HL-60 (cell line): ENCODE data around the gene IFITM10.

Experiments used
- DNase-seq, 2 experiments: peaks; one replicate each; pipeline ENCODE4 v3.0.0-alpha.2; 2010 to 2020; ENCODE audit warnings: low read depth in 1 of 2, low spot score in 1 of 2
- H3K27ac ChIP-seq: fragments of 250-450 bp; sonication (Bioruptor Pico); replicated peaks from 2 replicates; pipeline ENCODE4 v1.5.1; 2020; ENCODE audit warnings: mild to moderate bottlenecking, moderate library complexity
- H3K27me3 ChIP-seq: fragments of 250-450 bp; sonication (Bioruptor Pico); 2 replicates; pipeline ENCODE4 v1.5.1; 2021; ENCODE audit warnings: mild to moderate bottlenecking, moderate library complexity; ENCODE audit not compliant: insufficient read depth, poor library complexity, severe bottlenecking
- H3K4me3 ChIP-seq: replicated peaks from 2 replicates; pipeline ENCODE4 v1.5.1; 2011; ENCODE audit warnings: mild to moderate bottlenecking, control low read depth, low read length; ENCODE audit not compliant: insufficient read depth
- GABPA ChIP-seq: IDR thresholded peaks from 2 replicates; pipeline ENCODE4 v1.6.1; 2012; ENCODE audit warnings: low read depth
- POLR2AphosphoS5 ChIP-seq: IDR thresholded peaks from 2 replicates; pipeline ENCODE4 v1.6.1; 2012; ENCODE audit warnings: low read depth
- REST ChIP-seq: IDR thresholded peaks from 2 replicates; pipeline ENCODE4 v1.6.1; 2012; ENCODE audit warnings: low read depth; ENCODE audit not compliant: insufficient replicate concordance
- SPI1 ChIP-seq: IDR thresholded peaks from 2 replicates; pipeline ENCODE4 v1.6.1; 2012; ENCODE audit warnings: low read depth, mild to moderate bottlenecking, borderline replicate concordance
- TF ChIP-seq, protein P1 (sequence below): IDR thresholded peaks from one replicate; pipeline ENCODE4 v1.5.1; 2011; ENCODE audit warnings: low read length, control low read depth, inconsistent platforms; ENCODE audit not compliant: insufficient read depth

The IFITM10 gene

DNA sequence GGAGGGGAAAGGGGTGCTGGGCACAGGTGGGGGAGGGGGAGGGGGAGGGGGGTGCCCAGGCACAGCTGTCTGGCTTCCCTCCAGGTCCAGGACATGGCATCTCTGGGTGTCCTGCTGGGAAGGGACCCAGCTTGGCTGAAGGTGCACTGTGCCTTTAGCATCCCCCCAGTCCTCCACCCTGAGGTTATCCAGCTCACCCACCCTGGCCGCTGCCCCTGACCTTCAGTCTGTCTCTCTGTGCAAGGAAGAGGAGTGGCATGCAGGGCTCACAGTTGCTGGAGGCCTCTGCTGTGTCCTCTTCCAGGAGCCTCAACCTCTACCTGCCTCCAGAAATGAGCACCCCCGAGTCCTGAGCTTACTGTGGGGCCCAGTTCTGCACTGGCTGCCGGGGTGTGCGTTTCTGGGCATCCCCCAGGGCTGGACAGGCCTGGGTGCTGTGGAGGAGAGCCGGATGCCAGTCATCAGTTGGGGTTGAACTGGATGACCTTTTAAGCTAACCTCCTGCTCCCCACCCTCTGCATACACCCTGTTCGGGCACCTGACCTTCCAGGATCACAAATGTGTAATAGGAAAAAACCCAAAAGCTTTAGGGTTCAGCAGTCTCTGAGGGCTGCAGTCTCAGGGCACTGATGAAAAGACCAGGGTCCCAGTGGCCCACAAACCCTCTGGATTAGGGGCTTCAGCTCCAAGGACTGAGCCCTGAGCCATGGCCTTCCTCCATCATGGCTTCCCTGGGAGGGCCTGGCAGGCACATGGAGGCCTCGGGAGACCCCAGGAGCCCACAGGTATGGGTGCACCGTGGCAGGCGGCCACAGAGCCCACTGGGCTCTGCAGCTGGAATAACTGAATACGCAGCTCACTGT lies 23.0 kb upstream of the IFITM10 start:
- no peak for DNase-seq

DNA sequence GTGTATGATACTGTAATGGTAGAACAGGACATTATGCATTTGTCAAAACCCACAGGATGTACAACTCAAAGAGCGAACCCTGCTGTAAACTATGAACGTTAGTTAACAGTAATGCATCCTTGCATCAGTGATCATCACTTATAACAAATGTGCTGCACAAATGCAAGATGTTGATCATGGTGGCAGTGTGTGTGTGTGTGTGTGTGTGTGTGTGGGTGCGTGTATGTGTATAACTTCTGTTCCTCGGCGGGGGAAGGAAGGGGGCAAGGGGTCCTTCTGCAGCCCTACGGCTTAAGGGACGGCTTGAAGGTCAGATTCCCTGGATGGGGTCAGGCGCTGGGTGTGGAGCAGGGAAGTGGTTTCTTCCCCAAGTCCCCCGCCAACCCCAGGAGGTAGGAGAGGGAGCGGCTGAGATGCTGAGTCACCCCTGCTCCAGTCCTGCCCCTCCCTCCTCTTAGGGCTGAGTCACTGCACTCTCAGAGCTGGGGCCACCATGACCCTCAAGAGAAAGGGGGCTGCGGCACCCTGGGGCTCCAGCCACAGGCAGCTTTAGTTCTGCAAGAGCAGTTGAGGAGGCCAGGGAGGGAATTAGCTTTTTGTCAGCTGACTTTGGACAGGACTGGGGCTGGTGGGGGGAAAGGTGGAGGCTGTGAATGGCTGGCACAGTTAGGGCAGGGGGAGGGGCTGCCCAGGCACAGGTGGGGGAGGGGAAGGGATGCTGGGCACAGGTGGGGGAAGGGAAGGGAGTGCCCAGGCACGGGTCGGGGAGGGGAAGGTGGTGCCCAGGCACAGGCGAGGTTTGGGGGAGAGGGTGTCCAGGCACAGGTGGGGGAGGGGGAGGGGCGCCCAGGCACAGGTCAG lies 22.1 kb upstream of the IFITM10 start:
- H3K4me3 ChIP-seq = 0 out of 2 replicates have a peak overlapping the region, but pooled peaks have one; percentile 0
- DNase-seq = peak; percentile 92 to 98
- H3K27ac ChIP-seq = peak overlapping the region; percentile 95
- H3K27me3 ChIP-seq = no peaks in the 10 kb centered on the region
- no peak for TF ChIP-seq REST
- peak; percentile 67; the same call in 1 of the 2 replicates for TF ChIP-seq POLR2AphosphoS5
- no peak for TF ChIP-seq GABPA
- TF ChIP-seq, protein P1, sequence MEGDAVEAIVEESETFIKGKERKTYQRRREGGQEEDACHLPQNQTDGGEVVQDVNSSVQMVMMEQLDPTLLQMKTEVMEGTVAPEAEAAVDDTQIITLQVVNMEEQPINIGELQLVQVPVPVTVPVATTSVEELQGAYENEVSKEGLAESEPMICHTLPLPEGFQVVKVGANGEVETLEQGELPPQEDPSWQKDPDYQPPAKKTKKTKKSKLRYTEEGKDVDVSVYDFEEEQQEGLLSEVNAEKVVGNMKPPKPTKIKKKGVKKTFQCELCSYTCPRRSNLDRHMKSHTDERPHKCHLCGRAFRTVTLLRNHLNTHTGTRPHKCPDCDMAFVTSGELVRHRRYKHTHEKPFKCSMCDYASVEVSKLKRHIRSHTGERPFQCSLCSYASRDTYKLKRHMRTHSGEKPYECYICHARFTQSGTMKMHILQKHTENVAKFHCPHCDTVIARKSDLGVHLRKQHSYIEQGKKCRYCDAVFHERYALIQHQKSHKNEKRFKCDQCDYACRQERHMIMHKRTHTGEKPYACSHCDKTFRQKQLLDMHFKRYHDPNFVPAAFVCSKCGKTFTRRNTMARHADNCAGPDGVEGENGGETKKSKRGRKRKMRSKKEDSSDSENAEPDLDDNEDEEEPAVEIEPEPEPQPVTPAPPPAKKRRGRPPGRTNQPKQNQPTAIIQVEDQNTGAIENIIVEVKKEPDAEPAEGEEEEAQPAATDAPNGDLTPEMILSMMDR = no peak
- peak; percentile 38; the same call in 1 of the 2 replicates for TF ChIP-seq SPI1

More for the DNA sequence above, 23.0 kb upstream of the IFITM10 start:
- TF ChIP-seq SPI1 (no peak), GABPA (no peak), POLR2AphosphoS5 (no peak), REST (no peak)
- TF ChIP-seq, protein P1 = no peak
- Histone ChIP-seq H3K27me3 (no peaks in the 10 kb centered on the region), H3K27ac (peak overlapping the region; percentile 66), H3K4me3 (no peak overlapping the region)

DNA sequence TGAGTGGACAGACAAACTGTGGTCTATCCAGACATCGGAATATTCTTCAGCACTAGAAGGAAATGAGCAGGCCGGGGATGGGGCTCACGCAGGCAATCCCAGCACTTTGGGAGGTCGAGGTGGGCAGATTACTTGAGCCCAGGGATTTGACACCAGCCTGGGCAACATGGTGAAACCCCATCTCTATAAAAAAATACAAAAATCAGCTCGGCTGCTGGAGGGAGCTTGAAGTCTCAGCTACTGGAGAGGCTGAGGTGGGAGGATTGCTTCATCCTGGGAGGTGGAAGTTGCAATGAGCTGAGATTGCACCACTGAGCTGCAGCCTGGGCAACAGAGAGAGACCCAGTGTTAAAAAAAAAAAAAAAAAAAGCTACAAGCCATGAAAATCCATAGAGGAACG lies 21.3 kb upstream of the IFITM10 start:
- Histone ChIP-seq H3K27me3 (no peaks in the 10 kb centered on the region), H3K27ac (peak overlapping the region; percentile 95), H3K4me3 (0 out of 2 replicates have a peak overlapping the region, but pooled peaks have one; percentile 0)
- TF ChIP-seq, protein P1 = no peak
- TF ChIP-seq GABPA = peak; percentile 6; the same call in 1 of the 2 replicates
- DNase-seq = peak; percentile 95 to 96
